Fibroblast of the conjunctiva (primary cell): Measurements from ENCODE around the gene GBF1.
"Not testable (repeated sequence)": the region's sequence is repeated elsewhere in the genome, so short reads cannot be mapped to it uniquely, and the experiment has no call there.

Source experiments
- DNase-seq: peaks from one replicate; pipeline ENCODE4 v3.0.0-alpha.2; 2010; ENCODE audit warnings: low read depth

The GBF1 gene

GRCh38 chr10:102231357-102232318 lies 13.7 kb upstream of the GBF1 start:
- no peak for DNase-seq

GRCh38 chr10:102233997-102234396 lies 11.3 kb upstream of the GBF1 start:
- no peak for DNase-seq

GRCh38 chr10:102234888-102235597 lies 10.3 kb upstream of the GBF1 start:
- DNase-seq = no peak

- no peak for DNase-seq
These were observed 9.8 kb upstream of the GBF1 start for GRCh38 chr10:102235598-102235920.

- no peak for DNase-seq
These were observed 9.3 kb upstream of the GBF1 start for GRCh38 chr10:102236006-102236405.

GRCh38 chr10:102237711-102238252 lies 7.5 kb upstream of the GBF1 start:
- DNase-seq = no peak

- DNase-seq = no peak
These were observed 4.8 kb upstream of the GBF1 start for GRCh38 chr10:102240467-102241031.

GRCh38 chr10:102241032-102241443 lies 4.3 kb upstream of the GBF1 start:
- DNase-seq = no peak

- peak; percentile 86 for DNase-seq
These were observed 3.8 kb upstream of the GBF1 start, which contains the start of gene PITX3 for GRCh38 chr10:102241444-102242117. PITX3 (minus strand) TSS chr10:102241512; CDS start chr10:102232080, 9,432 bp downstream.

- no peak for DNase-seq
These were observed 3.2 kb upstream of the GBF1 start for GRCh38 chr10:102242118-102242485.

GRCh38 chr10:102243309-102243708 lies 2.0 kb upstream of the GBF1 start:
- DNase-seq = no peak

- DNase-seq = no peak
These were observed 560 bp downstream of the GBF1 start for GRCh38 chr10:102245932-102246251.

- DNase-seq = no peak
These were observed 929 bp downstream of the GBF1 start for GRCh38 chr10:102246261-102246660.

- no peak for DNase-seq
These were observed 2.4 kb downstream of the GBF1 start for GRCh38 chr10:102247734-102248133.

- not testable (repeated sequence) for DNase-seq
These were observed 7.2 kb downstream of the GBF1 start for GRCh38 chr10:102252508-102252907.

GRCh38 chr10:102254426-102254825 lies 9.1 kb downstream of the GBF1 start:
- no peak for DNase-seq

GRCh38 chr10:102255404-102255803 lies 10.1 kb downstream of the GBF1 start:
- DNase-seq = no peak

- no peak for DNase-seq
These were observed 15.9 kb downstream of the GBF1 start for GRCh38 chr10:102261196-102261595.

- DNase-seq = no peak
These were observed 16.5 kb downstream of the GBF1 start for GRCh38 chr10:102261842-102262241.

GRCh38 chr10:102262744-102263370 lies 17.5 kb downstream of the GBF1 start:
- no peak for DNase-seq

GRCh38 chr10:102264371-102264770 lies 19.0 kb downstream of the GBF1 start:
- DNase-seq = no peak

GRCh38 chr10:102266670-102267069 lies 21.3 kb downstream of the GBF1 start:
- DNase-seq = no peak
